DOHH2 (cell line): ENCODE measurements around the gene RTKN.

Experiments
- CTCF ChIP-seq: fragments of 200-600 bp; sonication (generic); IDR thresholded peaks from one replicate; pipeline ENCODE4 v1.5.1; 2014; ENCODE audit warnings: antibody characterized with exemption, mild to moderate bottlenecking, low read depth, low read length; ENCODE audit not compliant: poor library complexity, severe bottlenecking
- EZH2phosphoT487 ChIP-seq: fragments of 200-600 bp; sonication (generic); IDR thresholded peaks from 2 replicates; pipeline ENCODE4 v1.6.1; 2017; ENCODE audit warnings: borderline replicate concordance, mild to moderate bottlenecking, antibody characterized with exemption, low read length, moderate library complexity, mixed read lengths

DNA sequence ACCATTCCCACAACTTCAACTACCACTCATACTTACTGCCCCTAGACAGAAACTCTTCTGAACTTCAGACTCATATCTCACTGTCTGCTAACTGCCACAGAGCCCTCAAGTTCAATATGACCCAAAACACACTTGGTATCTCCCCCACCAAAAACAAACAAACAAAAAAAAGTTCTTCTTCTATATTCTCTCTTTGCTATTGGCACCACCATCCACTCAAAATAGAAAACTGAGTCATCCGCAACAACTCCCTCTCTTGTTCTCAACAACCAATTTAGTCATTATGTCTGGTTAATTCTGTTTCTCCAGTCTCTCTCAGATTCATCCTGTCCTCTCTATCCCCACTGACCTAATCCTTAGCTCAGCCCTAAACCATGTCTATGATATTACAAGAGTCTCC is 54.4 kb downstream of the RTKN start:
- TF ChIP-seq CTCF (no peak), EZH2phosphoT487 (no peak)
